SK-N-SH treated with all-trans-retinoic acid at 6 μM for 48 hours (cell line): Measurements from ENCODE around the gene TXNRD2.

Source experiments
- PPARA ChIP-seq: fragments of 250-450 bp; sonication (Bioruptor Pico); IDR thresholded peaks from 2 replicates; pipeline ENCODE4 v1.5.0; 2020; ENCODE audit warnings: mild to moderate bottlenecking, borderline replicate concordance
- ZFP3 ChIP-seq: fragments of 250-450 bp; sonication (Bioruptor Pico); IDR thresholded peaks from 2 replicates; pipeline ENCODE4 v1.5.0; 2020; ENCODE audit warnings: mild to moderate bottlenecking, moderate library complexity
- TF ChIP-seq, protein P1 (sequence below): fragments of 250-450 bp; sonication (Bioruptor Pico); IDR thresholded peaks from 2 replicates; pipeline ENCODE4 v1.5.0; 2020; ENCODE audit warnings: mild to moderate bottlenecking, moderate library complexity

DNA sequence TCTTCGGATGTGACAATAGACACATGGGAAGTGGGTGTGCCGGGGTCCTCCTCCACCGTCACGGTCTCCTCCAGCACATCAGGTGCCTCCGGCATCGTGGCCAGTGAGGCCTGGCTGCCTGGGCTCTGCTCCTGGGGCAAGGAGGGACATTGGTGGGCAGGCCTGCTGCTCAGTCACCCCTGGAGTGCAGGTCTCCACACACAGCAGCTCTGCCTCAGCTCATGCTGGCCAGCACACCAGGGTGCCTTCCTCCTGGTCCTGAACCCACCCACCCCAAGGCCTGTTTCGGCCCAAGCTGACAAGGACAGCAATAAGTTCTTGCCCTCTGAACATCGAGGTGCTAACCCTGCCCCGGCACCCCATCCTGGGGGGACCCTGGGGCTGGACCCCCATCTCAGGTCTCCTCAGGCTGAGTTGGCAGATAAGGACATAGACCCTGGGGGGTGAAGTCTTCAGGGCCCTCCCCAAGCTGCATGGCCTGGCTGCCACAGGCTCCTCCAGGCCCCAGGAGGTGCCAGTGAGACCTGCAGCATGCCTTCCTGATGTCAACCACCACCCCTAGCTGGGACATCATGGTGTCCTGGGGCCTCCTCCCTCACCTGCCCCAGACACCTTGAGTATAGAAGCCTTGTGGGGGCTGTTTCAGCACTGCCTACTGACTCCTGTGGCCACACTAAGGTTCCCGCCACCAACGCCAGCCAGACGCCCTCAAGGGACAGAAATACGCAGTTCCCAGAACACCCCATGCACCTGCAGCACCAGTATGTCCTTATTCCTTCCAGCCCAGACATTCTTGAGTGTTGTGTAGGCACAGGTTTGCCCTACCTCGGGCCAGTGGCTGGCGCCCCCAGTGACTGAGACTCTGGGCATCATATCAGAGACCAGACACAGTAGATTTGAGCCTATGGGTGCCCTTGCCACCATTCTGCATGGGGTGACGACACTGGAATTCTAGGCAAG lies 40.6 kb upstream of the TXNRD2 start:
- no peak for TF ChIP-seq PPARA
- TF ChIP-seq, protein P1, sequence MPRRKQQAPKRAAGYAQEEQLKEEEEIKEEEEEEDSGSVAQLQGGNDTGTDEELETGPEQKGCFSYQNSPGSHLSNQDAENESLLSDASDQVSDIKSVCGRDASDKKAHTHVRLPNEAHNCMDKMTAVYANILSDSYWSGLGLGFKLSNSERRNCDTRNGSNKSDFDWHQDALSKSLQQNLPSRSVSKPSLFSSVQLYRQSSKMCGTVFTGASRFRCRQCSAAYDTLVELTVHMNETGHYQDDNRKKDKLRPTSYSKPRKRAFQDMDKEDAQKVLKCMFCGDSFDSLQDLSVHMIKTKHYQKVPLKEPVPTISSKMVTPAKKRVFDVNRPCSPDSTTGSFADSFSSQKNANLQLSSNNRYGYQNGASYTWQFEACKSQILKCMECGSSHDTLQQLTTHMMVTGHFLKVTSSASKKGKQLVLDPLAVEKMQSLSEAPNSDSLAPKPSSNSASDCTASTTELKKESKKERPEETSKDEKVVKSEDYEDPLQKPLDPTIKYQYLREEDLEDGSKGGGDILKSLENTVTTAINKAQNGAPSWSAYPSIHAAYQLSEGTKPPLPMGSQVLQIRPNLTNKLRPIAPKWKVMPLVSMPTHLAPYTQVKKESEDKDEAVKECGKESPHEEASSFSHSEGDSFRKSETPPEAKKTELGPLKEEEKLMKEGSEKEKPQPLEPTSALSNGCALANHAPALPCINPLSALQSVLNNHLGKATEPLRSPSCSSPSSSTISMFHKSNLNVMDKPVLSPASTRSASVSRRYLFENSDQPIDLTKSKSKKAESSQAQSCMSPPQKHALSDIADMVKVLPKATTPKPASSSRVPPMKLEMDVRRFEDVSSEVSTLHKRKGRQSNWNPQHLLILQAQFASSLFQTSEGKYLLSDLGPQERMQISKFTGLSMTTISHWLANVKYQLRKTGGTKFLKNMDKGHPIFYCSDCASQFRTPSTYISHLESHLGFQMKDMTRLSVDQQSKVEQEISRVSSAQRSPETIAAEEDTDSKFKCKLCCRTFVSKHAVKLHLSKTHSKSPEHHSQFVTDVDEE (CRISPR knock-in tag) = no peak
- TF ChIP-seq ZFP3 (CRISPR knock-in tag) = no peak
